CD4-positive, alpha-beta T cell (primary cell): ENCODE data around the gene MRPL52. TPM values are rescaled to one million over a fixed set of nuclear protein-coding genes. Genes with fewer than 3 reads are reported as not detected.
"Not testable (repeated sequence)": the region's sequence is repeated elsewhere in the genome, so short reads cannot be mapped to it uniquely, and the experiment has no call there.

Source experiments
- ATAC-seq: fragments of 200-7000 bp; cut with Tn5 transposase; one replicate; pipeline ENCODE4 v1.10.0; 2022; ENCODE audit warnings: mild to moderate bottlenecking; ENCODE audit not compliant: poor library complexity
- CTCF ChIA-PET: fragments of 350-600 bp; sonication (Branson Sonifier 250); formaldehyde crosslinking; loops from one replicate; lab custom pipeline; 2021; ENCODE audit warnings: antibody characterized with exemption, inconsistent platforms; lab: Charles Lee
- POLR2A ChIA-PET: fragments of 350-600 bp; sonication (Branson Sonifier 250); formaldehyde crosslinking; loops from one replicate; lab custom pipeline; 2021; ENCODE audit warnings: antibody characterized with exemption, inconsistent platforms; lab: Charles Lee
- DNase-seq, 14 experiments: peaks; one replicate each; pipeline ENCODE4 v3.0.0-alpha.2; 2013 to 2020; ENCODE audit warnings: mixed read lengths in 2 of 14
- H3K27ac ChIP-seq, 2 donors: one replicate each; pipeline versions ENCODE4 v1.5.1 to v1.7.0; 2013; ENCODE audit warnings: low read length in 2 of 2, low read depth in 1 of 2, mild to moderate bottlenecking in 1 of 2
- H3K27me3 ChIP-seq, 2 experiments: 1 replicate in 1 of 2; 2 replicates in 1 of 2; pipeline versions ENCODE4 v1.6.1 to v1.7.0; 2013; ENCODE audit warnings: low read length in 2 of 2, control low read depth in 1 of 2, mild to moderate bottlenecking in 1 of 2, moderate library complexity in 1 of 2; ENCODE audit not compliant: insufficient read depth in 2 of 2, control insufficient read depth in 1 of 2
- H3K36me3 ChIP-seq: one replicate; pipeline ENCODE4 v1.6.1; 2013; ENCODE audit warnings: low read length, control low read depth; ENCODE audit not compliant: insufficient read depth
- H3K4me1 ChIP-seq: one replicate; pipeline ENCODE4 v1.6.1; 2013; ENCODE audit warnings: low read length, control low read depth; ENCODE audit not compliant: insufficient read depth
- H3K4me3 ChIP-seq: one replicate; pipeline ENCODE4 v1.5.1; 2013; ENCODE audit warnings: mild to moderate bottlenecking, low read length, moderate library complexity
- H3K9me3 ChIP-seq, 2 experiments: 1 replicate in 1 of 2; 2 replicates in 1 of 2; pipeline versions ENCODE4 v1.6.1 to v1.7.0; 2013; ENCODE audit warnings: low read length in 2 of 2, mild to moderate bottlenecking in 2 of 2, control low read depth in 1 of 2, moderate library complexity in 1 of 2; ENCODE audit not compliant: control insufficient read depth in 1 of 2, insufficient read depth in 1 of 2
- H3K27ac Mint-ChIP-seq: one replicate; pipeline ENCODE4 v1.8.0; 2020; ENCODE audit warnings: mixed read lengths
- H3K27me3 Mint-ChIP-seq: one replicate; pipeline ENCODE4 v1.8.0; 2021; ENCODE audit warnings: mixed read lengths
- H3K36me3 Mint-ChIP-seq: one replicate; pipeline ENCODE4 v1.8.0; 2021; ENCODE audit warnings: low read depth, mixed read lengths
- H3K4me1 Mint-ChIP-seq: one replicate; pipeline ENCODE4 v1.8.0; 2021; ENCODE audit warnings: low read depth, mixed read lengths
- H3K4me3 Mint-ChIP-seq: one replicate; pipeline ENCODE4 v1.8.0; 2020; ENCODE audit warnings: mild to moderate bottlenecking, mixed read lengths
- H3K9me3 Mint-ChIP-seq: one replicate; pipeline ENCODE4 v1.8.0; 2020; ENCODE audit warnings: mixed read lengths
- intact Hi-C, 2 experiments: fragments of 100-400 bp; cut with DNase I in 1 of 2; cut with micrococcal nuclease in 1 of 2; formaldehyde crosslinking; loops; one replicate each; pipeline versions ENCODE4 v1.15.1 to v1.9.0; 2023 to 2025; cut with DNase I, micrococcal nuclease
- total RNA-seq, 174 experiments: library from RNA in 2 of 174; stranded (reverse) in 2 of 174; gene quantifications; one replicate each; pipeline ENCODE4 v1.2.3 and lab custom pipeline; 2021 to 2026
- TF ChIP-seq, protein P1 (sequence below): fragments of 200-600 bp; IDR thresholded peaks from one replicate; pipeline ENCODE4 v1.8.0; 2022; ENCODE audit warnings: antibody characterized with exemption, mild to moderate bottlenecking

The MRPL52 gene
- total RNA-seq, 2 experiments from 2014 or later = 27.6 to 29.4 TPM

GRCh38 chr14:22849212-22849819 lies 19.6 kb downstream of the MRPL52 start:
- Mint-ChIP-seq H3K9me3 (no peaks in the 10 kb centered on the region), H3K36me3 (no peaks in the 10 kb centered on the region), H3K27ac (no peak overlapping the region), H3K27me3 (peaks cover 14% of the 10 kb centered on the region), H3K4me3 (no peak overlapping the region), H3K4me1 (peaks cover 11% of the 10 kb centered on the region)
- Histone ChIP-seq H3K4me3 (no peak overlapping the region), H3K4me1 (peaks cover 16% of the 10 kb centered on the region), H3K27me3 (peaks cover 0 to 2% of the 10 kb centered on the region in 2 experiments), H3K36me3 (no peaks in the 10 kb centered on the region), H3K9me3 (no peaks in the 10 kb centered on the region), H3K27ac (no peak overlapping the region)
- intact Hi-C loops = no loop called here
- TF ChIP-seq, protein P1, sequence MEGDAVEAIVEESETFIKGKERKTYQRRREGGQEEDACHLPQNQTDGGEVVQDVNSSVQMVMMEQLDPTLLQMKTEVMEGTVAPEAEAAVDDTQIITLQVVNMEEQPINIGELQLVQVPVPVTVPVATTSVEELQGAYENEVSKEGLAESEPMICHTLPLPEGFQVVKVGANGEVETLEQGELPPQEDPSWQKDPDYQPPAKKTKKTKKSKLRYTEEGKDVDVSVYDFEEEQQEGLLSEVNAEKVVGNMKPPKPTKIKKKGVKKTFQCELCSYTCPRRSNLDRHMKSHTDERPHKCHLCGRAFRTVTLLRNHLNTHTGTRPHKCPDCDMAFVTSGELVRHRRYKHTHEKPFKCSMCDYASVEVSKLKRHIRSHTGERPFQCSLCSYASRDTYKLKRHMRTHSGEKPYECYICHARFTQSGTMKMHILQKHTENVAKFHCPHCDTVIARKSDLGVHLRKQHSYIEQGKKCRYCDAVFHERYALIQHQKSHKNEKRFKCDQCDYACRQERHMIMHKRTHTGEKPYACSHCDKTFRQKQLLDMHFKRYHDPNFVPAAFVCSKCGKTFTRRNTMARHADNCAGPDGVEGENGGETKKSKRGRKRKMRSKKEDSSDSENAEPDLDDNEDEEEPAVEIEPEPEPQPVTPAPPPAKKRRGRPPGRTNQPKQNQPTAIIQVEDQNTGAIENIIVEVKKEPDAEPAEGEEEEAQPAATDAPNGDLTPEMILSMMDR = no peak
- CTCF ChIA-PET = interaction anchor here (6.7 kb wide), 1 partner anchor 26 kb away, joined by 67 read pairs; no protein-coding TSS in a partner anchor
- POLR2A ChIA-PET = interaction anchor here (2.2 kb wide), 1 partner anchor 279 kb away, joined by 7 read pairs; no protein-coding TSS in a partner anchor
- ATAC-seq = no peak
- no peak for DNase-seq

DNA sequence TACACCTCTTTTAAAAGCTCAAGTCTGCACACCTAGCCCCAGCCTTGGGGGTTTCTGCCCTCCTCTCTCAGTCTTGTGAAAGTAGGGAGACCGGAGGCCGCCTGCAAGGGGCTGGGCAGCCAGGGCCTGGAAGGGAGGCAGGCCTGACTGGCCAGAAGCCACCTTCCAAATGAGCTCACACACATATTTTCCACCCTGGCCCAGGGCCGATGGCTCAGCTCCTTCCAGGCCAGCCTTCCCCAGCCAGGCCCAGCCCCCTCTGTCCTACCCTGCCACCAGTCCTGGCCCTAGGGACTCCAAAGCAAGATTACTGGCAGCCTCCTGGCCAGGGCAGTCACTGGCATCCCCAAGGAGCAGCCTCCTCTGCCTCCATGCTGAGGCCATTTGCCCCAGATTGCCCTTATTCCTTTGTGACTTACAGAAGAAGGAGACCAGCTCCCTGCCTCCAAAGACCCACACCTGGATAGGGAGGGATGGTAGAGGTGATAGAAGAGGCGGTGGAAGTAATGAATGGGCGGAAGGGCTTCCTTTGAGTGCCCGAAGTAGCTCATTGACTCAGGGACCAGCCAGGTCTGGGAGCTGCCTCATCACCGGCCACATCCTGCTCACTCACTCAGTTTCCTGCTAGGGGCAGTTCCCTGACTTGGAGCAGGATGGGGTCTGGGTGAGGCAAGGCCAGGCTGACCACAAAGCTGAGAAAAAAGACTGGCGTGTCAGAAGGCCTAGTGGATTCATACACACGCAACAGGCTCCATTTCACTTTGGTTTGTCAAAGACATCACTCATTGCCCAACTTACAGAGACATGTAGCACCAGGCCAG lies 21.5 kb downstream of the MRPL52 start:
- CTCF ChIA-PET = interaction anchor here (0.6 to 6.7 kb wide), 6 partner anchors 19 to 295 kb away, joined by 3 to 67 read pairs (median 5); no protein-coding TSS in a partner anchor

DNA sequence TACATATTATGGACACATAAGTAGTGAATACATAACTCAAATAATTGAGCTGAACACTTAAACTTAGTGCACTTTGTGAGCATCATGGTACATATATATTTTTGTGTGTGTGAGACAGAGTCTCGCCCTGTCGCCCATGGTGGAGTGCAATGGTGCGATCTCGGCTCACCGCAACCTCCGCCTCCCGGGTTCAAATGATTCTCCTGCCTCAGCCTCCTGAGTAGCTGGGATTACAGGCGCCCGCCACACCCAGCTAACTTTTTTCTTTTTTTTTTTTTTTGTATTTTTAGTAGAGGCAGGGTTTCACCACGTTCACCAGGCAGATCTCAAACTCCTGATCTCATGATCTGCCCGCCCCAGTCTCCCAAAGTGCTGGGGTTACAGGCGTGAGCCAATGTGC lies 22.5 kb downstream of the MRPL52 start:
- H3K36me3 ChIP-seq, H3K27ac Mint-ChIP-seq, DNase-seq, H3K9me3 ChIP-seq, H3K4me3 ChIP-seq, H3K36me3 Mint-ChIP-seq, H3K27me3 ChIP-seq, H3K9me3 Mint-ChIP-seq, ATAC-seq, H3K4me3 Mint-ChIP-seq, H3K27ac ChIP-seq: not testable (repeated sequence)
- ChIA-PET POLR2A (interaction anchor here (1.4 to 4.3 kb wide), 4 partner anchors 14 to 295 kb away, joined by 6 to 23 read pairs (median 12); no protein-coding TSS in a partner anchor), CTCF (interaction anchor here (0.7 to 6.7 kb wide), 17 partner anchors 11 to 296 kb away, joined by 3 to 67 read pairs (median 7); partner anchors contain the start of genes LRP10 and MRPL52)
- intact Hi-C loops = loop anchor here (5.0 to 10.0 kb wide), 2 partner anchors 195 to 987 kb away; no protein-coding TSS in a partner anchor
- peaks cover 19% of the 10 kb centered on the region for H3K4me1 Mint-ChIP-seq
- H3K4me1 ChIP-seq = peaks cover 16% of the 10 kb centered on the region
- peaks cover 12% of the 10 kb centered on the region for H3K27me3 Mint-ChIP-seq

More for the DNA sequence above, 21.5 kb downstream of the MRPL52 start:
- intact Hi-C loops = loop anchor here (5.0 to 10.0 kb wide), 2 partner anchors 194 to 986 kb away; no protein-coding TSS in a partner anchor
- H3K4me3 Mint-ChIP-seq = no peak overlapping the region
- H3K9me3 Mint-ChIP-seq = no peaks in the 10 kb centered on the region
- DNase-seq (peak in 2 of 14 experiments; percentile 50 to 66), ATAC-seq (no peak)
- TF ChIP-seq, protein P1 = no peak
- Histone ChIP-seq H3K9me3 (no peaks in the 10 kb centered on the region), H3K27ac (no peak overlapping the region), H3K4me3 (no peak overlapping the region), H3K4me1 (peaks cover 16% of the 10 kb centered on the region), H3K27me3 (no peaks in the 10 kb centered on the region), H3K36me3 (no peaks in the 10 kb centered on the region)
- no peak overlapping the region for H3K27ac Mint-ChIP-seq
- POLR2A ChIA-PET = interaction anchor here (0.7 to 2.2 kb wide), 4 partner anchors 20 to 294 kb away, joined by 3 to 7 read pairs (median 4); partner anchors contain the start of genes LRP10 and MRPL52
- H3K27me3 Mint-ChIP-seq = peaks cover 15% of the 10 kb centered on the region
- peaks cover 13% of the 10 kb centered on the region for H3K4me1 Mint-ChIP-seq
- H3K36me3 Mint-ChIP-seq = no peaks in the 10 kb centered on the region
